Astrocyte (in vitro differentiated cells and primary cell): ENCODE measurements around the gene SNED1.

Experiments
- CTCF ChIP-seq: IDR thresholded peaks from 2 replicates; pipeline ENCODE4 v1.5.1; 2011; ENCODE audit warnings: low read depth, mild to moderate bottlenecking, inconsistent platforms, low read length, moderate library complexity; ENCODE audit not compliant: insufficient read depth
- EZH2 ChIP-seq: IDR thresholded peaks from 2 replicates; pipeline ENCODE4 v1.6.1; 2012; ENCODE audit warnings: mild to moderate bottlenecking, low read length, inconsistent platforms; ENCODE audit not compliant: insufficient read depth

DNA sequence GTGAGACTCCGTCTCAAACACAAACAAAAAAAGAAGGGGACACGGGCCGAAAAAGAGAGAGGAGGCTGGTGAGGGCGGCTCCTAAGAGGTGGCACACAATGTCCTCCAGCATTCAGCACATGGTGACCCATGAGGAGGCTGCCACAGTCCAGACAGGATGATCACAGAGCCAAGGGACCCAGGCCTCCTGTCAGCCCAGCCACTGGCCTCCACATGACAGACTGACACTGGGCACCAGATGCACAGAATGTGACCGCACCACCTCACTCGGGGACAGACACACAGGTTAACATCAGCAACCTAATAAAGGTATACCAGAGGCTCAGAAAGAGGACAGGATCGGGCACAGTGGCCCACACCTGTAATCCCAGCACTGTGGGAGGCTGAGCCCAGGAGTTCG lies 129.8 kb downstream of the SNED1 start:
- TF ChIP-seq CTCF (no peak), EZH2 (no peak)
